NCI-H1417 (cell line): ENCODE measurements around the gene LYRM4.
A peak's percentile ranks its signal among the peaks of the same experiment; 100 is the strongest.

Source experiments
- DNase-seq, 3 experiments: peaks; one replicate each; lab custom pipeline; 2025; lab: John Stamatoyannopoulos, UW

The LYRM4 gene

GRCh38 chr6:5174756-5175549, 85.8 kb downstream of the LYRM4 start:
- no peak for DNase-seq

DNA sequence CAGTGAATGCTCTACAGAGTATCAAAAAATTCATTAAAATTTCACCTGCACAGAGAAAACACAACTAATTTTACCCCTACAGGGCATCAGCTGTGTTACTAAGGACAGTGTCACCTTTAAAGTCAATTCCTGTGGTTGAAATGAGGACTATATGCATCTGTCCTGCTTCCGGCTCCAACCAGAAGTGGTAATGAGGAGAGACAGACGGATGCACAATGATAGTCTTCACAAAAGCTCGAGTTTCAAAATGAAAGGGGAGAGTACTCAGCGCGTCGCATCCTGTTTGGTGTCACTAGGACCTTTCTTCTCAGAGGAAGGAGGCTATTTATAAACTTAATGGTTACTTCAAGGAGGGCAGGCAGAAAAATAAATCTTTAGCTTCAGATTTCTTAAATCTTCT, 86.5 kb downstream of the LYRM4 start:
- peak in 1 of 3 experiments; percentile 17 for DNase-seq

DNA sequence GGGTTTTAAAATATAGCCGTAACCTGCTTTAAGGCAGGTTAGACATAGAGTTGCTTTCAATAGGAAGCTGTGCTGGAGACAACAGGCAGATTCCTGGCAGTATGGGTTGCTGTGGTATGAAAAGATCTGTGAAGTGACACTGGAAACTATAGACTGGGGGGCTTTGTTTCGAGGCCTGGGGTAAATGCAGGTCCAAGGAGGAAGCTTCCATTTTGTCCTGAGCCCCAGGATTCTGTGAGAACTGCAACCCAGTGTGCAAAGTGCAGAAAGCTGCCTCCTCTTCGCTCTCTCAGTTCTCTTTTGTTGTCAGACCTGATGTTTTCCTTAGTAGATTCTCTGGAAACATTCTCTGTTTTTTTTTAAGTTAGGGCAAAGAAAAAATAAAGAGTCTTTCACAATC, 86.9 kb downstream of the LYRM4 start:
- DNase-seq = no peak

DNA sequence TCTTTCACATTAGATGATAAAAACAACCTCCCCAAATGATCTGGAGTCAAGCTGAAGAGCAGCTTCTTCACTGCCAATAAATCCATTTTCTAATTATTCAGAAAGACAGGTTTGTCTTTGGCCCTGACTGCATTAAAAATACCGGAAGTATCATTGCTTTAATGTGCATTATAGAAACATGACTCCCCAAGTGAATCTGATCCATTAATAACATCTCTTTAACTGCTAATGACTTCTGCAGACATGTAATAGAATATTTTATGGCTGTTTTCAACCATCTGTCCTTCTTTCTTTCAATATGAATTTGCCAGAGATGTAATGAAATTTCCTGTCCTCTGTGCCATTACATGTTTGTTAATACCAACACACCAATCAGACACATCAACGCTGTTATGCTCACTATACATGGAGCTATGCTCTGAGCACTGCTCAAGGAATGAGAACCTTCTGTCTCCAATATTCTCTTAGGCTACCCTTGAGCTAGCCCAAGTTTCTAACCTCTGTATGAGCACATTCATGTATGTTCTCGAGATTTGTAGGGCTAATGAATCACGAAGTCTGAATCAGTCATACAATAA, 87.8 kb downstream of the LYRM4 start:
- DNase-seq = peak in 1 of 3 experiments; percentile 31

GRCh38 chr6:5172041-5172653, 88.6 kb downstream of the LYRM4 start:
- peak in 2 of 3 experiments; percentile 30 to 65 for DNase-seq

DNA sequence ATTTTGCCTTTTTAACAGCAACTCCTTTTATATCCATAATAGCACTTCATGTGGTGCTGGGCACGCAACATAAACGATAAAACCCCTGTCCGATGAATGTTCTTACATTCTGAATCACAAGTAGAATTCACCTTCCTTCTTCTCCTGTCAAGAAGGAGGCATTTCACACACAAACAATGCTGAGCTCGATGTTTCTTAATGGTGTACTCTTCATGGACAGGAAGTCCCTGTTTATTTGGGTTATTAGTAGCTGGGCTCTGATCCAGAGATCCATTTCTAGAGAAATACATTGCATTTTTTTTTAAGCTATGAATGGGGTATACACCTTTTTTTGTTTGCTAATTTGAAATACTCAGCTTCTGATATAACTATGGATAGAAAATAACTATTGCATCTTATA, 93.2 kb downstream of the LYRM4 start:
- DNase-seq = no peak

GRCh38 chr6:5164092-5164491, 96.7 kb downstream of the LYRM4 start:
- DNase-seq = no peak

GRCh38 chr6:5163247-5163646, 97.5 kb downstream of the LYRM4 start:
- no peak for DNase-seq

DNA sequence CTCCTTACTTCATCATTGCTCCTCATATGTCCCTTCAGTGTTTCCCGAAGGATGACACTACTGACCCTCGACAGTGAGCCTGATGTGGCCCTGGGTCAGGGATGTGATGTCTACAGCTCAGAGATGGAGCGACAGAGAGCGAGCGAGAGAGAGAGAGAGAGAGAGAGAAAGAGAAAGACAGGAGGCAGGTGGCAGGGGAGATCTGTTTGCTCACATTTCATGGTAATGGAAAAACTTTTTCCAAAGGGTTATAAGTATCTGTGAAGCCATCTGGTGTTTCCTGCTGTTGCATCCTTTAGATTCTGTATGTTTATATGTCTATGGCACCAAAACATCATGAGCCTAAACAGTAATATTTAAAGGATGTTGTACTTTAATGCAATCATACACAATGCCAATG, 98.4 kb downstream of the LYRM4 start:
- DNase-seq = no peak

DNA sequence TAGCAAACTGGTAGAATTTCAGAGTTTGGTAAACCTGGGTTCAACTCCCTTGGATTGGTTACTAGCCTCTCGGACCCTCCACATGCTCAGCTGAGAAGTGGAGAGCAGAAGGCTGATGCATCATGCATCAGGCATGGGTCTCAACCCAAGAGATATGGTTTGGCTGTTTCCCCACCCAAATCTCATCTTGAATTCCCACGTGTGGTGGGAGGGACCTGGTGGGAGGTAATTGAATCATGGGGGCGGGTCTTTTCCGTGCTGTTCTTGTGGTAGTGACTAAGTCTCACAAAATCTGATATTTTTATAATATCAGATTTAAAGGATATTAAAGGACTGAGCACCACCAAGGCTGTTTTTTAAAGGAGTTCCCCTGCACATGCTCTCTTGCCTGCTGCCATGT, 100.5 kb downstream of the LYRM4 start:
- no peak for DNase-seq

GRCh38 chr6:5159162-5159561, 101.6 kb downstream of the LYRM4 start:
- peak in 1 of 3 experiments; percentile 3 for DNase-seq

DNA sequence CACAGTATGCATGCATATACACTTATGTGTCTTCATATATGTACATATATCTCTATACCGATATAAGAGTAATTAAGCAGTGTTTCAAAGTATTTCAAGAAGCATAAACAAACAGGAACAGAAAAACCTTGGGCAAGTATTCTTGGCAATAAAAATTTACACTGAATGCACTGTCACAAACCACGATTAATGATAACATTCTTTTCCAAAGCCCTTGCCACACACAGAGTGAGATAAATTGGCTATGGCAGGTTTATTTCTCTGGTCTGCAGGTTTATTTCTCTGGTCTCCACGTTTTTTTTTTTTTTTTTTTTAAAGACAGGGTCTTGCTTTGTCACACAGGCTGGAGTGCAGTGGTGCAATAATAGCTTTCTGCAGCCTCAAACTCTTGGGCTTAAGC, 102.6 kb downstream of the LYRM4 start:
- no peak for DNase-seq

- no peak for DNase-seq
These were observed 103.1 kb downstream of the LYRM4 start for GRCh38 chr6:5157621-5158138.

- no peak for DNase-seq
These were observed 104.1 kb downstream of the LYRM4 start for GRCh38 chr6:5156627-5157026.

GRCh38 chr6:5155906-5156305, 104.8 kb downstream of the LYRM4 start:
- DNase-seq = no peak

GRCh38 chr6:5153186-5153585, 107.6 kb downstream of the LYRM4 start:
- DNase-seq = no peak

- no peak for DNase-seq
These were observed 108.3 kb downstream of the LYRM4 start for GRCh38 chr6:5152460-5152859.

DNA sequence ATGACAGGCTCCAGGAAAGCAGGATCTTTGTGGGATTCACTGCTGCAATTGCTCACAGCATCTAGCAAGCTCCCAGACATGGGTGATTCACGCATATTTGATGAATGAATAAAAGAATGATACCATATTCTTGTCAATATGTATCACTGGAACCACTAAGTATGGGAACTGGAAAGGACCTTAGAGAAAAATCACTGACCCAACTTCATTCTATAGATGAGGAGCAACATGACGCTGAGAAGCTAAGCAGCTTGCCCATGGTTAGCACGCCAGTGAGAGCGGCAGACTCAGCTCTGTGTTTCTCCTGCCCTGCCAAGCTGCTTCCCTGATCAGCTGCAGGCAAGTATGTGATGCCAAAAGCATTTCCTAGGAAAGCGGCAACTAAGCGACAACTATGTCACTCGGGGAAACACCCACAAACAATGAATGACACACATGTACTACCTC, 108.8 kb downstream of the LYRM4 start:
- DNase-seq = no peak

- DNase-seq = no peak
These were observed 109.3 kb downstream of the LYRM4 start for GRCh38 chr6:5151360-5151954.

DNA sequence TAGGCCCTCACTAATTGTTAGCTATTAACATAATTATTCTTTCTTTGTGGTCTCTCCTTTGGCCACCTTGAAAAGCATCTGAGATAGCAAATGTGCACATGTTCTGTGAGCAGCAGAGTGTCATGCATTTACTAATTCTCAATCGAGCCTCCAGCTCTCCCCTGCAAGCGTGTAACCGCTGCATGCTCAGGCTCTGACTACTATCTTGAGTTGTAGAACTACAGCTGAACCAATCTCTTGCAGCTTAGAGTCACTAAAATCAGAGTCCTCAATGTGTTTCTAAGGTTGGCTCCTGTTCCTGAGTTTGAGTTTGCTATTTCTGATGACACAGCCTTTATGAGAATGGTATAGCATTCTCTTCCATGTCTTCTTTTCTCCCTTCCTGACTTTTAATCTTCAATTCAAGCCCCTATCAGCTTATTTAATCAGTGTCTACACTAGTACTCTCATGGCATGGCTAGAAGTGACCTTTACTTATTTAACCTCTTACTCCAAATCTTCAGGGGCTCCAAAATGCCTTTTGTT, 110.1 kb downstream of the LYRM4 start:
- DNase-seq = no peak

DNA sequence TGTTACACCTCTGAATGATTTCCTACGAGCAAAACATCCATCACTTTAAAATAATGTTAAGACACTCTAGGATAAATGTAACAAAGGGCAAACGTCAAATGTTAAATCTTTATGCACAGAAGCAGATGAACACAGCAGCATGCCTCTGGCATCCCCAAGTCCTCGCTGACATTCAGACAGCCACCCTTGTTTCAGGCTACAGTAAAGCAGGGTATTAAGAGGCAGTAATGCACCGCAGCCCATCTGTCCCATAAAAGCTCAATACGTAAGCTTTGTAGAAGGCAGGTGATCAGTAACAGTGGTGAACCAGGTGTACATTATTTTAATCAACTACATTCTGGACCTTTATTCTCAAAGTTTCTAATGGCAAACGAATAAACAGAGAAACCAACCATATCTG, 110.9 kb downstream of the LYRM4 start:
- DNase-seq = no peak

DNA sequence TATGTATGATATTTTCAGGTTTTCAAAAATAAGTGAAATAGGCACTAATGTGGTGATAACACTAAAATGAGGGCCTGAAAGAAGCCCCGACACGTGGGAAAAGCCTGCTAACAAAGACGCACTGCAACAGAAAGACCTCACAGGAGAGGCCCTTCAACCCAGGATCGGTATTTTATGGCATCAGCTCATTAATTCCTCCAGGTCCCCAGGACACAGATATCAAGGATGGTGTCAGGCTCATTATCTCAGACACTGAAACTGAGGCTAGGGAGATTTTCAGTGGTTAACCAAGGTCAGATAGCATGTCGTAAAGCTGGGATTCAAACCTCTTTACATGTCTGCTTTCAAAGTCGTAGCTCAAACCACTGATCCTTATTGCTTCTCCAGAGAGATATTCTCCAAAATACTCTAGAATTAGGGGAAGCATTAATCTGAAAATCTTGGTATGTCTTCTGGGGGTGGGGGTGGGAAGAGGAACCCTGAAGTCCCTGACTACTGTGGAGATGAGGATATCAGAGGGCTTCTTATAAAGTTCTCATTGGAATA, 111.5 kb downstream of the LYRM4 start:
- no peak for DNase-seq
